K562 (cell line): Measurements from ENCODE around the gene KRT35.

Experiments
- ADNP ChIP-seq: fragments of 200-800 bp; sonication (Bioruptor generic); IDR thresholded peaks from 2 replicates; pipeline ENCODE4 v1.6.1; 2016; ENCODE audit warnings: missing genetic modification characterization, missing compliant biosample characterization
- GTF2F1 ChIP-seq: IDR thresholded peaks from 2 replicates; pipeline ENCODE4 v1.6.1; 2011; ENCODE audit warnings: low read depth, low read length, improper control_type of control experiment
- YY1 ChIP-seq, 3 experiments: IDR thresholded peaks; 2 replicates each; pipeline ENCODE4 v1.6.1; 2011; ENCODE audit warnings: low read length in 2 of 3, mild to moderate bottlenecking in 2 of 3, moderate library complexity in 2 of 3, borderline replicate concordance in 1 of 3, control low read depth in 1 of 3, low read depth in 1 of 3; ENCODE audit not compliant: insufficient read depth in 3 of 3, insufficient replicate concordance in 2 of 3, control insufficient read depth in 1 of 3, insufficient read length in 1 of 3; ENCODE audit errors: extremely low read depth in 1 of 3
- ZNF395 ChIP-seq: fragments of 200-800 bp; sonication (Bioruptor generic); IDR thresholded peaks from 2 replicates; pipeline ENCODE4 v1.6.1; 2017; ENCODE audit warnings: missing genetic modification characterization, missing compliant biosample characterization

- no peak for TF ChIP-seq ADNP
- no peak for TF ChIP-seq ZNF395 (CRISPR knock-in tag)
- no peak for TF ChIP-seq YY1 (IDR thresholded peaks at IDR 0.05; ENCODE audit: borderline replicate concordance in 1 of 3, control insufficient read depth in 1 of 3, extremely low read depth in 1 of 3, insufficient read depth in 3 of 3, insufficient read length in 1 of 3, insufficient replicate concordance in 2 of 3, low read depth in 1 of 3, low read length in 2 of 3)
- no peak for TF ChIP-seq GTF2F1
Measured at GRCh38 chr17:41498276-41498675, 17.3 kb upstream of the KRT35 start.
